Measurements from ENCODE around the gene AFAP1L1.
"Not testable (repeated sequence)": the region's sequence is repeated elsewhere in the genome, so short reads cannot be mapped to it uniquely, and the experiment has no call there.

Gene AFAP1L1

GRCh38 chr5:149376104-149376503 lies 104.4 kb downstream of the AFAP1L1 start:
- no peak for DNase-seq

GRCh38 chr5:149376711-149377447 lies 105.2 kb downstream of the AFAP1L1 start:
- DNase-seq, result no peak

- no peak for DNase-seq
Measured at GRCh38 chr5:149378241-149378820, 106.7 kb downstream of the AFAP1L1 start.

- DNase-seq, result no peak
Measured at GRCh38 chr5:149379177-149379761, 107.6 kb downstream of the AFAP1L1 start, which contains the start of gene IL17B. Gene IL17B, minus strand, starts transcription at chr5:149379292. Its CDS starts 67 bp downstream, at chr5:149379225.

GRCh38 chr5:149379818-149380374 lies 108.2 kb downstream of the AFAP1L1 start:
- DNase-seq, result no peak

GRCh38 chr5:149380466-149381121 lies 108.9 kb downstream of the AFAP1L1 start:
- no peak for DNase-seq

GRCh38 chr5:149381261-149381985 lies 109.8 kb downstream of the AFAP1L1 start:
- DNase-seq, result no peak

GRCh38 chr5:149381986-149382338 lies 110.3 kb downstream of the AFAP1L1 start:
- peak; percentile 83 for DNase-seq

- DNase-seq, result no peak
Measured at GRCh38 chr5:149382517-149383220, 111.0 kb downstream of the AFAP1L1 start.

- no peak for DNase-seq
Measured at GRCh38 chr5:149383399-149383798, 111.7 kb downstream of the AFAP1L1 start.

GRCh38 chr5:149386166-149386565 lies 114.5 kb downstream of the AFAP1L1 start:
- no peak for DNase-seq

- no peak for DNase-seq
Measured at GRCh38 chr5:149387081-149387631, 115.5 kb downstream of the AFAP1L1 start.

- no peak for DNase-seq
Measured at GRCh38 chr5:149387982-149388381, 116.3 kb downstream of the AFAP1L1 start.

- no peak for DNase-seq
Measured at GRCh38 chr5:149388498-149389190, 117.0 kb downstream of the AFAP1L1 start.

GRCh38 chr5:149389552-149390495 lies 118.2 kb downstream of the AFAP1L1 start:
- no peak for DNase-seq

- DNase-seq, result not testable (repeated sequence)
Measured at GRCh38 chr5:149391076-149391475, 119.4 kb downstream of the AFAP1L1 start.

Data from hematopoietic multipotent progenitor cell treated with erythropoietin and hydrocortisone succinate and interleukin-3 and kit ligand, for 6 days (in vitro differentiated cells).